IPS-NIHi7 (cell line): ENCODE measurements around the gene ABHD2.
"Not testable (repeated sequence)": the region's sequence is repeated elsewhere in the genome, so short reads cannot be mapped to it uniquely, and the experiment has no call there.

ENCODE experiments used
- DNase-seq: peaks from one replicate; pipeline ENCODE4 v3.0.0; 2012; ENCODE audit warnings: mixed read lengths; ENCODE audit errors: extremely low spot score

The ABHD2 gene, protein sequence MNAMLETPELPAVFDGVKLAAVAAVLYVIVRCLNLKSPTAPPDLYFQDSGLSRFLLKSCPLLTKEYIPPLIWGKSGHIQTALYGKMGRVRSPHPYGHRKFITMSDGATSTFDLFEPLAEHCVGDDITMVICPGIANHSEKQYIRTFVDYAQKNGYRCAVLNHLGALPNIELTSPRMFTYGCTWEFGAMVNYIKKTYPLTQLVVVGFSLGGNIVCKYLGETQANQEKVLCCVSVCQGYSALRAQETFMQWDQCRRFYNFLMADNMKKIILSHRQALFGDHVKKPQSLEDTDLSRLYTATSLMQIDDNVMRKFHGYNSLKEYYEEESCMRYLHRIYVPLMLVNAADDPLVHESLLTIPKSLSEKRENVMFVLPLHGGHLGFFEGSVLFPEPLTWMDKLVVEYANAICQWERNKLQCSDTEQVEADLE

DNA sequence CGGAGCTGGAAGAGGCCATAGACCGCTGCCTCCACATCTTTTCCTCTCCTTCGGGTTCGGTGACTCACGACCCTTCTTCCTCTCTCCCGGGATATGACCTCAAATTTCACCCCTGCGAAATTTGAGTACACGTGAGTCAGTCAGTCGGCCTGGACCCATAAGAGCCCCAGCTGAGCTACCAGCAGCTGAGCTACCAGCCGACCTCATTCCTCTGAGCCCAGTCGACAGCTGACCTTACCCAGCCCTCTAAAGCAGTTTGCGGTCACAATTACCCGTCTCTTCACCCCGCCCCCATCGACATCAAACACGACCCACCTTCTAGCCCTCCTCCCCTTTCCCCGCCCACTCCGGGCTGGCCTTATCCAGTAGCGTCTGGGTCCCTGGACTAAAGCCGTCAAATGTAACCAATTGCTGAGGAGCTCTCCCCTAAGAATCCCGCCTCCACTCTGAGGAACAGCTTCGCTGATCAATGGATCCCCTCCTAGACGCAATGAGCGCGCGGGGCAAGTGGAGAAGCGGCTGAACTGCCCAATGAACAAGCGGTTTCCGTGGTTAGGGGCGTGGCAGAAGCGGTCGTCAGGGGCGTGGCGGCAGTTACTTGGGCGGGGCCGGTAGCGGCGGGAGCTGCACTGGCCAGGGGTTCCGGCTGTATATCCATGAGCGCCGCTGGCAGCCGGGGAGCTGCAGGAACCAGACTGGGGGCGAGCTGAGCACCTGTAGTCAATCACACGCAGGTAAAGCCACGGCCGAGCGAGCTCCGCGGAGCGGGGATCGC lies at the start of gene ABHD2:
TSS of gene ABHD2 (plus strand) at position 627 of the 775 bp plus-strand sequence. CDS start 27,872 bp downstream, outside the sequence.
- peak; percentile 99 for DNase-seq

DNA sequence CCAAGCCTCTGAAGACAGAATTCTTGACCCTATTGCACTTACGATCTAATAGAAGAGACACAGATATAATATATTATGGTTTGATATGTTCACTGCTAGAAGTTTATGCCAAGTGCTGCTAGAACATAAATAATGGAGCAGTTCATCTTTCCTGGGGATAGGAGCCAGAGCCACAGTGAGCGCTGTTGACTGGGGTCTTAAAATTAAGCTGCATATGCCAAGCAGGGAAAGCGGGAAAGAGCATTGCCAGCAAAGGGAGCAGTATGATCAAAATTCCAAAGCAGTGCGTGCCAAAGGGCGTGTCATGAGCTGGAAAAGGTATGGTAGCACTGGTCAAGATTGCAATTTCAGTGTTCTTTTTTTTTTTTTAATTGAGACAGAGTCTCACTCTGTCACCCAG lies 49.1 kb upstream of the ABHD2 start:
- DNase-seq = no peak

DNA sequence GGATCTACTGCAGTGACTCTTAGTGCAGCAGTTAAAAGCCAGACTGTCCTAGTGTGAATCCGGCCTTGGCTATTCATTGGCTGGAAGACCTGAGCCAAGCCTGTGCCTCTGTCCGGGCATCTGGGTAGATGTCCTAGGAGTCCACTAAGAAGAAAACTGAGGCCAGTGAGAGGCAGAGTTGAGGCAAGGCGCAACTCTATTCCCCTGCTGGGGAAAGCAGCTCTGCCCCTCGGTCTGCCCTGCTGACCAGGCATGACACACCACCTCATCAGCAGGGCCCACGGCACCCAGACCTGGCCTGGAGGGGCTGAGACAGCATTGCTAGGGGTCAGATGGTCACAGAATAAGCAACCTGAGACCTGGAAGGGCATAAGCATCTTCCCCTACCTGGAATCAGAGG lies 46.7 kb upstream of the ABHD2 start:
- no peak for DNase-seq

DNA sequence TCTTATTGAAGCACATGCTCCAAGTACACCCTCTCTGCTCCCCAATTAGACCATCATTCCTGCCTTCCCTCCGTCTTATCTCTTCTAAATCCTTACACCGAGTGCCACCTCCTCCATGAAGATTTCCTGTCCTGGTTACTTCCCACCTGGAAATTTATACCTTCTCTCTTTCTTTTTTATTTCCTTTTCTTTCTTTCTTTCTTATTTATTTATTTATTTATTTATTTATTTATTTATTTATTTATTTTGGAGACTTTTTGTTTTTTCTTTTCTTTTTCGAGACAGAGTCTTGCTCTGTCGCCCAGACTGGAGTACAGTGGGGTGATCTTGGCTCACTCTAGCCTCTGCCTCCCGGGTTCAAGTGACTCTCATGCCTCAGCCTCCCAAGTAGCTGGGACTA lies 45.9 kb upstream of the ABHD2 start:
- no peak for DNase-seq

DNA sequence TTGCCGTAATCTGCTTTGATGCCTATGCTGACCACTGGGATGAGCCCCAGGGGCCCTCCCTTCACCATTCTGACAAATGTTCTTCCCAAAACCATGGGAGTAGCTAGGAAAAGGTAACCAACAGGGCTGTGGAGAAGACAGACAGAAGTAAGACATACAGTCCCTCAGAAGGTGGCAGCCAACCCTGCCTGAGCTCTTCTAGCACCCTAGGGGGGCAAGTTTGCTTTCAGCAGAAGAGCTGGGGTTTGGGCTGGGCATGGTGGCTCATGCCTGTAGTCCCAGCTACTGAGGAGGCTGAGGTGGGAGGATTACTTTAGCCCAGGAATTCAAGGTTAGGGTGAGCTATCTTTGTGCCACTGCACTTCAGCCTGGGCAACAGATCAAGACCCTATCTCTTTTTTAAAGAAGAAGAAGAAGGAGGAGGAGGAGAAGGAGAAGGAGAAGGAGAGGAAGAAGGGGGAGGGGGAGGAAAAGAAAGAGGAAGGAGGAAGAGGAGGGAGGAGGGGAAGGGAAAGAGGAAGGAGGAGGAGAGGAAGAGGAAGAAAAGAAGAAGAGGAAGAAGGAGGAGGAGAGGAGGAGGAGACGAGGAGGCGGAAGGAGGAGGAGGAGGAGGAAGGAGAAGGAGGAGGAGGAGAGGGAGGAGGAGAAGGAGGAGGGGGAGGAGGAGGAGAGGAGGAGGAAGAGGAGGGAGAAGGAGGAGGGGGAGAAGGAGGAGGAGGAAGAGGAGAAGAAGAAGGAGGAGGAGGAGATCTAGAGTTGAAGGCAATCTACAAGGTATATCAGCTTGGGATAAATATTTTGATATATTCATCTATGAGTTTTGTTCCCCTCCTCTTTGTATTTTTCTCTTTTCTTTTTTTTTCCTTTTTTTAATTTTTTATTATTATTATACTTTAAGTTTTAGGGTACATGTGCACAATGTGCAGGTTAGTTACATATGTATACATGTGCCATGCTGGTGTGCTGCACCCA lies 44.9 kb upstream of the ABHD2 start:
- DNase-seq = no peak

DNA sequence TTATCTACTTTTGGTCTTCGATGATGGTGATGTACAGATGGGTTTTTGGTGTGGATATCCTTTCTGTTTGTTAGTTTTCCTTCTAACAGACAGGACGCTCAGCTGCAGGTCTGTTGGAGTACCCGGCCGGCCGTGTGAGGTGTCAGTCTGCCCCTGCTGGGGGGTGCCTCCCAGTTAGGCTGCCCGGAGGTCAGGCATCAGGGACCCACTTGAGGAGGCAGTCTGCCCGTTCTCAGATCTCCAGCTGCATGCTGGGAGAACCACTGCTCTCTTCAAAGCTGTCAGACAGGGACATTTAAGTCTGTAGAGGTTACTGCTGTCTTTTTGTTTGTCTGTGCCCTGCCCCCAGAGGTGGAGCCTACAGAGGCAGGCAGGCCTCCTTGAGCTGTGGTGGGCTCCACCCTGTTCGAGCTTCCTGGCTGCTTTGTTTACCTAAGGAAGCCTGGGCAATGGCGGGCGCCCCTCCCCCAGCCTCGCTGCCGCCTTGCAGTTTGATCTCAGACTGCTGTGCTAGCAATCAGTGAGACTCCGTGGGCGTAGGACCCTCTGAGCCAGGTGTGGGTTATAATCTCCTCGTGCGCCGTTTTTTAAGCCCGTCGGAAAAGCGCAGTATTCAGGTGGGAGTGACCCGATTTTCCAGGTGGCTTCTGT lies 39.1 kb upstream of the ABHD2 start:
- not testable (repeated sequence) for DNase-seq

DNA sequence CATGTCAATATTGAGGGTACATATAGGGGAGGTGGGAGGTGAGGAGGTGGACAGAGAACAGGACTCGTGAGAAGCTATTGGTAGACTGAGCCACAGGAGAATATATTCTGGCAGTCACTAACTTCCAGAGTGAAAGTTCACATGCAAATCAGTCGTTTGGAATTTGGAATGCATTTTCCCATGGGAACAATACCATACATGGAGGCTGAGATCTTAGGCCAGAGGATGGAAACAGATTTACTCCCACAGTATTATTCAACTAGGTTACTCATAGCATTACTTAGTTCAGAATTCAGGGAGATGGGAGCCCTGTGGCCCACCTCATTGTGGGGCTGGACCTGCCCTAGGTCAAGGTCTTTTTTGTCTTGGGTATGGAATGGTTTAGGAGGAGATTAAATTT lies 36.4 kb upstream of the ABHD2 start:
- DNase-seq = no peak

DNA sequence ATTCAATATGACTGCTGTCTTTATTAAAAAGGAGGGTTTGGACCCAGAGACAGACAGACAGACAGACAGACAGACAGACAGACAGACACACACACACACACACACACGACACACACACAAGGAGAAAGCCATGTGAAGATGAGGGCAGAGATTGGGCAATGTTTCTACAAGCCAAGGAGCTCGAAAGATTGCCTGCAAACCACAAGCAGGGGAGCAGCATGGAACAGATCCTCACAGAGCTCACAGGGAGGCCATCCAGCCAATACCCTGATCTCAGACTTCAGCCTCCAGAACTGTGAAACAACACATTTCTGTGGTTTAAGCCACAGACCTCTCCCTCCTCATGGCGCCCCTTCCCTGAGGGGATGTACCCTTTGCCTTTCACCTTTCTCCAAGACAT lies 35.8 kb upstream of the ABHD2 start:
- DNase-seq = no peak

DNA sequence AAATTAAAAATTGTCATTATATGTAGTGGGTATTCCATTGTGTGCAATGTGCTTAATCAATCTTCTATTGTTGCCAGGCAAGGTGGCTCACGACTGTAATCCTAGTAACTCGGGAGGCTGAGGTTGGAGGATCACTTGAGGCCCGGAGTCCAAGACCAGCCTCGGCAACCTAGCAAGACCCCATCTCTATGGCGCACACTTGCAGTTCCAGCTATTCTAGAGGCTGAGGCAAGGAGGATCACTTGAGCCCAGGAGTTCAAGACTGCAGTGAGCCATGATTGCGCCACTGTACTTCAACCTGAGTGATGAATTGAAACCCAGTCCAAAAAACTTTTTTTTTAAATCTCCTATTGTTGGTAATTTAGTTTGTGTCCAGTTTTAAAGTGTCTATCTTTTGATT lies 33.4 kb upstream of the ABHD2 start:
- no peak for DNase-seq

DNA sequence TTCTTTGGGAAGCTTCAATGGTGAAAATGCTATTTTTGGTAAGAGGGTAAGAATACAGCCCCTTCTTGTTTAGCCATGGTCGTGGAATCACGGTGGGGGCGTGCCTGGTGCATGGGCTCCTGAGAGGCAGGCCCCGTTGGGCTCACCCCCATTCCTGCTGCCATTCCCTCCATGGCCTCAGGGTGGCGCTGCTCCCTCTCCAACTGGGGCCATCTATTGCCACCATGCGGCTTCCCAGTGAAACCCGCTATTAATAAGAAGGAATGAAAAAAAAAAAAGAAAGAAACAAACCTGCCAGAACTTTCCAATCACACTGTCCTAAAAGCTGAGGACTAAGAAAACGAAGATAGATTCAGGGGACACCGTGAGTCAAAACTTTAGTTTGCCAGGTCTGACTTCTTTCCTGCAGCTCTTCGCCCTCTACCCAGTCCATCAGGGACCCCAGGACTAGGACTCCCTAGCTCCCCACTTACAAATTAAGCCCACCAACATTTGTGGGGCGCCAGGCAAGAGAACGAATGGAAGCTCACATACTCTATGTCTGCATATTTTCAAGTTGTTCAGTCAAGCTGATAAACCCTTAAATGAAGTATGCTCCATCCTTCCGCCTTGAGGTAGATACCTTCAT lies 30.6 kb upstream of the ABHD2 start:
- DNase-seq = peak; percentile 92

DNA sequence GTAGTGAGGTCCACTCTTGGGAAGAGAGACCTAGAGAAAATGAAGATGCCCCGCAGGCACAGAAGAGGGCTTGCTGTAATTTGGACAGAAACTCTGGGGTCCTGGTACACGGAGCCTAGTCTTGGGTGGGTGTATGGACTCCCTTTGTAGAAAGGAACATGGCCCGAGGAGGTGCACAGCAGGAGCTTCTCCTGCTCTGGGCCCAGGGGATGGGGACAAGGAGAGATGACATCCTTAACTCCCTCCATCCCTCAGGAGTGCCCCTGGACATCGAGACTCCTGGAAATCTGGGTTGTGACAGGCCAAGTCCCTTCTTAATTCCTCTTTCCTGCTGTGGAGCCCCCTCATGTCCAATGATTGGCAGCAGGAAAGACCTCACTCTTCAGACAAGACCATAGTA lies 29.9 kb upstream of the ABHD2 start:
- no peak for DNase-seq

DNA sequence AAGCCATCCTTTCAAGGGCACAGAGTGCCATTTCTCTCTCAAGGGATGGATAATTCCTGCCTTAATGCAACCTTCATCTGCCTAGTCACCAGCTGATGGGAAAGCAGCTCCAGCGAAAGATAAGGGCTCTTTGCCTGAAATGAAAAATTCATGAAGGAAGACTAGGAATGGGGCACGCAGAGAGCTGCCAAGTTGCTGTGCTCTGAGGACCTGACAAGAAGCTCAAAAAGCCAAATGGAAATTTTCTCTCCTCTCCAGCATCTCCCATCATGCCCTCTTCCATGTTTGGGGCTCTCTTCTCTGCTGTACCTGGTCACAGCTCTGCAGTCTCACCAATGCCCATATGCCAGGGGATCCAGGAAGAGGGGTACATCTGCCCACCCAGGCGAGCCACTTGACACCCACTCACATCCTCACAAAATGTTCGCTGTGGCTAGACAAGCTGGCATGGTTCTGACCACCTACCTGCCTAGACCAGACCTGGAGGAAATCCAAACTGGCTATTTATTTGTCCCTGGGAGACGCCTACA lies 29.3 kb upstream of the ABHD2 start:
- DNase-seq = no peak

DNA sequence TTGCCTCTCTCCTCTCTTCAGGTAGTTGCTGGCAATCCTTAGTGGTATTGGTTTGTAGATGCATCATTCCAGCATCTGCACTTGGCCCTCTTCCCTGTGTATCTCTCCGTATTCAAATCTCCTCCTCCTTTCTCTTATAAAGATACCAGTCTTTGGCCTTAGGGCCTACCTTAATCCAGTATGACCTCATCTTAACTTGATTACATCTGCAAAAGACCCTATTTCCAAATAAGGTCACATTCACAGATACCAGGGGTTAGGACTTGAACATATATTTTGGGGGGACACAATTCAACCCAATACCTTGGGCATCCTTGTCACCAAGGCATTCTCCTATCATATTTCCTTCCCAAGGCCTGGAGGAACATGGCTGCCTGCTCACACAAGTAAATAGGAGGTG lies 22.0 kb upstream of the ABHD2 start:
- no peak for DNase-seq

DNA sequence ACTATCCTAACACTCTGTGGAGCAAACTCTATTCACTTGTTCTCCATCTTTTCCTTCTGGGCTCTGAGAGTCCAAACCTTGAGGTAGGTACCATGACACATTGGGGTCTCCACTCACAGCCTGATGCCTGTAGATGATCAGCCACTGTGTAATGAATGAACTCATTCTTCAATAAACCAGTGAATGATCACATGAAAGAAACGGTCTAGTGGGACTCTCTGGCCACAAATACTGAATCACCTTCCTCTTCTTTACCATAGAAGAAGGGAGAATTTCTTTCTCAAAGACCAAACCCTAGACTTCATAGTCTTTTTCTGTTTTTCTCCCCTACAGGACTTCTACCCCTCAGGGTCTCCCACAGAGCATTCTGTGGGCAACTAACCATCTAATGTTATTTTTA lies 20.5 kb upstream of the ABHD2 start:
- no peak for DNase-seq

DNA sequence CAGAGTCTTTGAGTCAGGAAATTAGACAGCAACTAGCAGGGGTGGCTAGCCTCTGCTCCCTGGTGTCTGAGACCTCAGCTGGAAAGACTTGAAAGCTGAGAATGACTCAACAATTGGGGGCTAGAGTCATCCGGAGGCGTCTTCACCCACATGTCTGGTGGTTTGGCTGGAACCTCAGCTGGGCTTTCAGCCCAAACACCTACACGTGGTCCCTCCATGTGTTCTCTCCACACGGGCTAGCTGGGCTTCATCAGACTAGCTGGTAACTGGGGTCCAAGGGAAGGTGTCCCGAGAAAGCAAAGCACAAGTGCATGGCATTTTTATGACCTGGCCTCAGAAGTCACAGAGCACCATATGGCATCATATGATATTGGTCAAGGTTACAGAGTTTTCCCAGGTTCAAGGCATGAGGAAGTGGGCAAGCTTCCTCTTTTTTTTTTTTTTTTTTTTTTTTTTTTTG lies 19.9 kb upstream of the ABHD2 start:
- no peak for DNase-seq

DNA sequence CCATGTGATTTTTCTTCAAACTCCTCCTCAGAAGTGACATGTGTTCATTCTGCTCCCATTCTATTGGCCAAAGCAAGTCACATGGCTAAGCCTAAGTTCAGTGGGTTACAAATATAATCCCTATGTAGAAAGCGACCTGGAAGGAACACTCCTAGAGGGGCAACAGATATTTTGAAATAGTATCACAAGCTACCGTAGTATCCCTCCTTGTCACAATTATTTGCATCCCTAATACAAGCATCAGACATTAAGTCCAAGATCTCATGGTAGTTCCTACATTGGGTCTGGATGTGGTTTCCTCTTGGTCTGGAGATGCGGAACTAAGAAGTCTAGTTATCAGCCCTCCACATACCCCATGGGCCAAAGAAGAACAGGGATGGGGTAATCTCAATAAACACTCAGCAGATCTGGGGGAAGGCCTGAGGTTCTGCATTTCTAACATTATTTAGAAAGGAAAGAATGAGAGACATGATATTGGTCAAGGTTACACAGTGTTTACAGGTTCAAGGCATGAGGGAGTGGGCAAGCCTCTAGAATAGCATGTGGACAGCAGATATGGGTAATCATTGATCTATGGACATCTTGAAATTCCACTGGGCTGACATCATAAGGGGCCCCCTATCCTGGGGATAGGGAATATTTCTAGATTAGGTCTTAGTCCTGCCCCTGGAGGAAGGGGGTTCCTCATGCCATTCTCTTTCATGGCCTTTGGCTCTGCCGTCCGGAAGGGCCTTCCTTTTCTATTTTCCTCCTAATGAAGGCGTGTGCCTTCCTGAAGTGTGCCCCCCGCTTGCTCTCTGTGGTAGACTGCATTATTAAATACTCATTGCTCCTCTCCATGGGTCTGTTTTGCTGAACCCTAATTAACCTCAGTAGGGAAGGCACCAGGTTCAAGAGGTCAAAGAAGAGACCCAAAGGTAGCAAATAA lies 17.8 kb upstream of the ABHD2 start:
- no peak for DNase-seq

DNA sequence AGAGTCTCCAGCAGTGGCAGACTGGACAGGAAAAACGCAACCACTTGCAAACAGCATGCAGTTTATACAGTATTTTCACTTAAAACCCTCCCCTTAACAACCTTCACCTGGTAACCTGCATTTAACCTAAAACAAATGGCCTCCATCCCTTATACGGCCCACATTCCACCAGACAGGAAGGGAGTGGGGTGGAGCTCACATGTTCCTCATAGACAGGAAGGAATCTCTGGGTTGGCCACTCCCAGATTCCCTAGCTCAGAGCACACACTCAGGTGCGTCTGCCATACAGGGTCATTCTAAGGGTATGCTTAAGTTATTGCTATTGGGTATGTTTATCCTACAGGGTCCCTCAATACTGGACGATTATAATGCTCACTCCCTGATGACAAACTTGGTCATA lies 16.8 kb upstream of the ABHD2 start:
- no peak for DNase-seq

DNA sequence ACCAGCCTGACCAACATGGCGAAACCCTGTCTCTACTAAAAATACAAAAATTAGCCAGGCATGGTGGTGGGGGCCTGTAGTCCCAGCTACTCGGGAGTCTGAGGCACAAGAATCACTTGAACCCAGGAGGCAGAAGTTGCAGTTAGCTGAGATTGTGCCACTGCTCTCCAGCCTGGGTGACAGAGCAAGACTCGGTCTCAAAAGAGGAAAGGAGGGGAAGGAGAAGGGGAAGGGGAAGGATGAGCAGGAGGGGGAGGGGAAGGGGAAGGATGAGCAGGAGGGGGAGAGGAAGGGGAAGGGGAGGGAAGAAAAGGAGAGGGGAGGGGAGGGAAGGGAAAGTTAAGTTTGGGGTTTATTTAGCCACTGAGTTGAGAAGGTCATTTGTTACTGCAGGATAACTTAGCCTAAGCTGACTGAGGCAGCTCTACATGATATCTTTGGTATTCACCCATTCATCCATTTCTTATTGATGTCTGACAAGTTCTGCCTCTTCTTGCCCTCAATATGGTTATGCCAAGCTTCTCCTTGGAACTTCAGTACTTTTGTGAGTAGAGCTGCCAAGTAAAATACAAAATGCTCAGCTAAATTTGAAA lies 15.9 kb upstream of the ABHD2 start:
- DNase-seq = no peak

DNA sequence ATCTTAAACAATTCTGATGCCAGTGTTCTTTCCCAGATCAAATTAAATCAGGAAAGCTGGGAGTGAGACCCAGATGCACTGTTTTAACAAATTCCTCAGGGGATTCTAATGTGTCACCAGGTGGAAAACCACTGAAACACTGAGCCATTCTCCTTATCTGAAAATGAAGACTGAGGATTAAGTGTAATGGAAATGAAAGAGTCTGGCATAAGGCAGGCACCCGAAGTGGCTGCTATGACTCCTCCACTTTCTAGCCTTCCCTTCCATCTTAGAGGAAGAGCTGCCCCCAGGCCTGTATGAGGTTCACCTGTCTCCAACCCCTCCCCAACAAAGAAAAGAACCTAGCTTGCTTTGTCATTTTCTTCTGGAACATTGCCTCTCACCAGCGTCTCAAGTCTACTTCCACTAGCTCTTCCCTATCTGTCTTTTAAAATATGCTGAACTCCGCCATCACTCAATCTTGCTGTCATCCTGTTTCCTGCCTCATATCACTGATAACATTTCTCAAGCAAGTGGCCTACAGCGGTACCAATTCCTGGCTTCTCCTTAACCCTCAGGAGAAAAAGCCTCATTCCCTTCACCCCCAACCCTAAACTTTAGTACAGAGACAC lies 13.7 kb upstream of the ABHD2 start:
- DNase-seq = no peak
